Stimulated activated CD8-positive, alpha-beta memory T cell treated with anti-CD3 and anti-CD28 coated beads, Interleukin-4, amount 100 ng/mL, for 48 hours (primary cell): ENCODE data around the gene PDSS2.
A peak's percentile ranks its signal among the peaks of the same experiment; 100 is the strongest.
"Not testable (repeated sequence)": the region's sequence is repeated elsewhere in the genome, so short reads cannot be mapped to it uniquely, and the experiment has no call there.

Experiments used
- DNase-seq: peaks from one replicate; pipeline ENCODE4 v3.0.0-alpha.2; 2020

The PDSS2 gene

DNA sequence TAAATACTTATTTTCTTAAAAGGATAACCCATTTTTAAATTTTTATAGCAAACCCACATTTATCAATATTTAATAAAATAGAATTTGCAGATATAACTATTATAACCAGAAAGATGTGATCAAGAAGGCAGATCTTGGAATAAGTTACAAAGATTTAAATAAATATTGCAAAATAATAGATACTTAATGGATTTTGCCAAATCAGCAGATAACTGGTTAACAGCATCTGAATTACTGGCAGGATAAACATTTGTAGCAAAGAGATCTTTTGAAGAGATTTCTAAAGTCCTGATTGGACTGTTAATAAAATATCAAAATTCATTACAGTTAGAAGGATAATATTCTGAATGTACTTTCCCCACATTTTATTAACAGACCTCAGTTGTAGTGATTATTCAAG, 144.2 kb downstream of the PDSS2 start:
- no peak for DNase-seq

GRCh38 chr6:107314531-107314939, 144.8 kb downstream of the PDSS2 start:
- no peak for DNase-seq

DNA sequence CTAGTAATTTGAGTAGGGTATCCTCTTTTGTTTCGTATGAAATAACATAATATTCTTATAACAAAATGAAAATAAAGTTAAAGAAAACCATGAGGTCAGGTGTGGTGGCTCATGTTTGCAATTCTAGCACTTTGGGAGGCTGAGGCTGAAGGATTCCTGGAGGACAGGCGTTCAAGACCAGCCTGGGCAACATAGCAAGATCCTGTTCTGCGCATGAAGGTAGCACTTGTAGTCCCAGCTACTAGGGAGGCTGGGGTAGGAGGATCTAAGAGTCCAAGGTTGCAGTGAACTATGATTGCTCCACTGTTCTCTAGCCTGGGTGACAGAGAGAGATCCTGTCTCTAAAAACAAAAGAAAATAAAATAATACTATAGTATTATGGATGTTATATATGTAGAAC, 145.6 kb downstream of the PDSS2 start:
- no peak for DNase-seq

- no peak for DNase-seq
These were observed 149.0 kb downstream of the PDSS2 start for GRCh38 chr6:107310362-107310761.

DNA sequence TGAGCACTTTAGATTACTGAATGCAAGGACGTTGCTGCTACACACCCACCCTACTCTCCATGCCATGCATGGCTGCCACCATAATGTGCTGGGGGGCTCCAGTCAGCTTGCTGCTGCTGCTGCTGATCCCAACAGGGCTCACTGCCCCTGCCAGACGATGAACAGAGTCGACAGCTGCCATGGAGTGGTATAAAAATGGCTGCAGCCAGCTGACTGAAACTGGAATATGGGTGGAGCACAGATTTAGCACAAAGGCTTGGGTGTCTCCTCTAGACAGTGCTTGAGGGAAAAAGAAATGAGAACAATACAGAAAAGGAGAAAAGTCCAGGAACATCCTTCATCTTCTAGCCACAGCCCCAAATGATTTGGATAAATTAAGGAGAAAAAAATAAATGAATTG, 150.7 kb downstream of the PDSS2 start:
- no peak for DNase-seq

DNA sequence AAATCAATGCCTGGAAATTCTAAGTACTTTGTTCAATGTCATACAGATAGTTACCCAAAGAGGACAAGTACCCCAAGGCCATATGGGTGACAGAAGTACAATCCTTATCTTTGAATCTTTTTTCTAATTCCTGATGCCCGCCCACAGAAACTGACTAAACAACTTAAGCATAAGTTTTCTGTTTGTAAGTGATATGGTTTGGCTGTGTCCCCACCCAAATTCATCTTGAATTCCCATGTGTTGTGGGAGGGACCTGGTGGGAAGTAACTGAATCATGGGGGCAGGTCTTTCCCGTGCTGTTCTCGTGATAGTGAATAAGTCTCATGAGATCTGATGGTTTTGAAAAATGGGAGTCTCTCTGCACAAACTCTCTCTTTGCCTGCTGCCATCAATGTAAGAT, 153.4 kb downstream of the PDSS2 start:
- not testable (repeated sequence) for DNase-seq

- no peak for DNase-seq
These were observed 154.0 kb downstream of the PDSS2 start for GRCh38 chr6:107305391-107305790.

- DNase-seq = peak; percentile 66
These were observed 154.8 kb downstream of the PDSS2 start for GRCh38 chr6:107304421-107305025.

GRCh38 chr6:107293350-107293749, 166.0 kb downstream of the PDSS2 start:
- DNase-seq = no peak

- DNase-seq = no peak
These were observed 166.6 kb downstream of the PDSS2 start for GRCh38 chr6:107292715-107293271.

- DNase-seq = no peak
These were observed 168.9 kb downstream of the PDSS2 start for GRCh38 chr6:107290491-107290890.

DNA sequence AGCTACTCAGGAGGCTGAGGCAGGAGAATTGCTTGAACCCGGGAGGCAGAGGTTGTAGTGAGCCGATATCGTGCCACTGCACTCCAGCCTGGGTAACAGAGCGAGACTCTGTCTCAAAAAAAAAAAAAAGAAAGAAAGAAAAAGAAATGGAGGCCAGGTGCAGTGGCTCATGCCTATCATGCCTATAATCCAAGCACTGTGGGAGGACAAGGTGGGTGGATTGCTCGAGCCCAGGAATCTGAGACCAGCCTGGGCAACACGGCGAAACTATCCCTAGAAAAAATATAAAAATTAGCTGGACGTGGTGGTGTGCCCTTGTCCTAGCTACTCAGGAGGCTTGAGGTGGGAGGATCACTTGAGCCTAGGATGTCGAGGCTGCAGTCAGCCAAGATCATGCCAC, 170.1 kb downstream of the PDSS2 start:
- not testable (repeated sequence) for DNase-seq

GRCh38 chr6:107285683-107286082, 173.7 kb downstream of the PDSS2 start:
- not testable (repeated sequence) for DNase-seq

- no peak for DNase-seq
These were observed 174.6 kb downstream of the PDSS2 start for GRCh38 chr6:107284805-107285204.

DNA sequence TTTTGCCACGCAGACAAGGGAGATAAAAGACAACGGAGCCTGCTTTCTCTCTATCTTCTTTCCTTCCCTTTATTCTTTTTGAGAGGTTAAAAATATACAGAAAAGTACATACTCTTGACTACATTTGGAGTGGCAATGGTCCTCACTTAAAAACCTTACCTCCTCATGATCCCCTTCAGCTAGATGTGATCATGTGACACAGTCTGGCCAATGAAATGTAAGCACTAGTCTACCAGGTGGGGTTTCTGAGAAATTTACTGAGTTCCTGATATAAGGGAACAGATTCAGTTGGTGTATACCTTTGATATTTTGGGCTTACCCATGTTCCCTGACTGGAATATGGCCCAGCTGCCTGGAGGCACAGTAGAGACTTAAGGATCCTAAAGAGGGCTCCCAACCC, 178.6 kb downstream of the PDSS2 start:
- no peak for DNase-seq

GRCh38 chr6:107280001-107280400, 179.4 kb downstream of the PDSS2 start:
- not testable (repeated sequence) for DNase-seq

GRCh38 chr6:107275330-107275865, 184.0 kb downstream of the PDSS2 start:
- no peak for DNase-seq

GRCh38 chr6:107274288-107274687, 185.1 kb downstream of the PDSS2 start:
- no peak for DNase-seq

DNA sequence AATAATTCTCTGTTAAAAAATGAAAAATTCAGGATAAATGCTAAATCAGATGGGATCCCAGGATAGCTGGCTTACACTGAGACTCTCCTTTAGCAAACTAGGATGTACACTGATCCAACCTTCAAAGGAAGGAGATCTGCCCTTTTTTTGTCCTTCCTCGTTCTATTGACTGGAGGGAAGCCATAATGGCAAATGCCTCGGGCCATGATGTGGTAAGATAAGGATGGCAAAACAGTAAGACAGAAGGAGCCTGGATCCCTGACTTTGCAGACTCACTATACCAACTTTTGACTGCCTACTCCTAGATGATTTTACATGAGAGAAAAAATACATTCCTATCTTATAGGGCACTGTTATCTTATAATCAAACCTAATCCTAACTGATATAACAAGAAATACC, 187.1 kb downstream of the PDSS2 start:
- no peak for DNase-seq

DNA sequence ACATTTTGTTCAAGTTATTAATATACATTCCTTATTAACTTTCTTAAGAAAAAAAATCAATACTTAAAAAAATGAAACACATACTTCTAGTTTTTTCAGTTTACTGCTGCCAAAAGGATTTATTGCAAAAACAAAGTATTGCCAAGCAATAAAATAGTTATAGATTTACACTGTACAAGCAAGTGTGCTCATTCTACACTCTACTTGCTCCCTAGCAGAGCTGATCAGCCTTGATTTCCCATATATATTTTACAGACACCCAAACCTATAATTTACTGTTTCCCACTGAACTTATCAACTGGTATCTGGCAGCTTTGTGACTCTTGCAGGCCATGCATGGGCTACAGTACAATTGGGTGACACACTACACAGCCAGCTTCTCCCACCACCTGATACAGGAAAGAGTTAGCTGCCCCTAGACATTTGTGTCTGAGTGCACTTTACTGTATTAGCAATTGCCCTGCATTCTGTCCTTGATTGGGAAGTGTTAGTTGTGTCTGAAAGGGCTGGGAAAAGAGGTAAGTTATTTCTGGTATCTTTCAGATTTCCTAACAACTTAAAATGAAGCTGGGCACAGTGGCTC, 188.1 kb downstream of the PDSS2 start:
- no peak for DNase-seq

DNA sequence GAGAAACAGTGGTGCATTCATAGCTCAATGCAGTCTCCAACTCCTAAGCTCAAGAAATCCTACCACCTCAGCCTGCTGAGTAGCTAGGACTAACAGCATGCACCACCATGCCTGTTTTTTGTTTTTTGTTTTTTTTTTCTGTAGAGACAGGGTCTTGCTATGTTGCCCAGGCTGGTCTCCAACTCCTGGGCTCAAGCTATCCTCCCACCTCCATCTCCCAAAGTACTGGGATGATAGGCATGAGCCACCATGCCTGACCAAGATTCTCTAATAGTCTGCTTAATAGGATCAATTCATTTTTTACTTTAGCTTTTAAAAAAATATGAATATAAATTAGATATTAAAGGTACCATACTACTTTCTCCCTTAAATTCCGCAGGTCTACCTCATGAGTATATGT, 191.7 kb downstream of the PDSS2 start:
- no peak for DNase-seq

GRCh38 chr6:107267006-107267405, 192.4 kb downstream of the PDSS2 start:
- DNase-seq = no peak

DNA sequence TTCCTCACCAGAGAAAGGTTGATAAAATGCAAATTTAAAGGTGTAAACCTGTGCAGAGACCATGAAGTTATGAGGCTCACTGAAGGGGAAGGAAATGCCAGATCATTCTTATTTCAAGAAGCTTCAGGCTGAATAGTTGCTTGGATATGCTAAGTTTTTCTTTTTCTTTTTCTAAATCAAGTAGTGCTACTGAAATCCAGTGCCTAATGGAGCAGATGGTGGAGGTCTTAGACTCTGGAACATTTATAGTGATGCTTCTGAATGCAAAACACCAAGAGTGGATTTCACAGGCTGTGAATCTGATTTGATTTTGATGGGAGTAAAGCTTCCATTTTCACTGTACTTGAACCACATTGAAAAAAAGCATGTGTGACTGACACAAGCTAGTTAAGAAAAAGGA, 192.8 kb downstream of the PDSS2 start:
- DNase-seq = no peak

DNA sequence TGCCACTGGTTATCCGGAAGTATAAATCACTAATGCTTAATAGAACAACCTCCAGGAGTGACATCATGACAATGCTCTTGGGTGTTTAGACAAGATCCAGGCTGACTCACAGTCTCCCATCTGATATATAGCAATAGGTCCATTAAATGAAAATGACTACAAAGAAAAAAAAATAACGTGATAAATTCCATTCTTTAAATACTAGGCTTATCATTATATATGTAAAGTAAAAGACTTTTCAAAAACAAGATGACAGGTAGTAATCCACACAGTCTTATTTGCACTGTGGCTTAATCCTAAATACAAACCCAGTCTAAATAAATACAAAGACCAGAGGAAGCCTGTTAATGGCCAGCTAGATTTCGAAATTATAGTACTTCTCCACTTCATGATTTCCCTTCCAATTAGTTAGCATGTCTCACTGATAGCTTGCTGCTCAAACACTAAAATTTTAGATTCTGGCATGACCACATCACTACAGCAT, 195.0 kb downstream of the PDSS2 start:
- DNase-seq = no peak
